CD4-positive, alpha-beta T cell treated with Interleukin-12 subunit alpha and Interleukin-12 subunit beta, for 1 hour (primary cell): ENCODE results near the gene HMG20B.
"Not testable (repeated sequence)": the region's sequence is repeated elsewhere in the genome, so short reads cannot be mapped to it uniquely, and the experiment has no call there.

Experiments used
- DNase-seq: peaks from one replicate; pipeline ENCODE4 v3.0.0-alpha.2; 2020

HMG20B gene

GRCh38 chr19:3572855-3573161, at the start of gene HMG20B:
Gene HMG20B (plus strand): TSS chr19:3572944. CDS start chr19:3573310, 366 bp downstream.
- DNase-seq: no peak

DNA sequence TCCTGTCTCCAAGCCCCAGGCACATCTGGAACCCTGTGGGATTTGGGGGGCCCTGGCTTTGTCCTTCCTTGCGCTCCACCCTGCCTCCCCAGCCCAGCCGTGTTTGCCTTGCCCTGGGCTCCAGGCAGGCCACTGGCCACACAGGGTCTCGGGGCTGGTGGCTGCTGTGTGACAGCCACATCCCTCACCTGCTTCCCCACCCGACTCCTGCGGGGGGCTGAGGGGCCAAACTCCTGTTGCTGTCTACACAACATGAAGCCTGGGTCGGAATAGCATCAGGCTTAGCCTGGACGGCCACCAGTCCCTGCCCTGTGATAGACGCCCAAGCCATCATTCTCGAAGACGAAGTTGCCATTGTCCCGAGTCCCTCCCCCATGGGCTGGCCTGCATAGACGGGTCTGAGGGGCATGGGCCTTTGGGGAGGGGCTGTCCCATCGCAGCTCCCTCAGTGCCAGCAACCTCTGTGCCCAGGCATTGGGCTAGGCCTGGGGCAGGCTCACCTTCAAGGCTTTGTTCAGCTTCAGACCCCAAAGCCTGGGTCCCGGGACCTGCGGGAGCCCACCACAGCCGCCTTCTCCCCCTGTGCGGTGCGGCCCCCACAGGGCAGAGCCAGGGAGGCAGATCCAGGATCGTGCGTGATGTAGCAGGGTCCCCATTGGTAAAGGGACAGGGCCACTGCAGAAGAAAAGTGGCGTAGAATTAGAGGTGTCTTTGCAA, 49.2 kb upstream of the HMG20B start:
- no peak for DNase-seq

DNA sequence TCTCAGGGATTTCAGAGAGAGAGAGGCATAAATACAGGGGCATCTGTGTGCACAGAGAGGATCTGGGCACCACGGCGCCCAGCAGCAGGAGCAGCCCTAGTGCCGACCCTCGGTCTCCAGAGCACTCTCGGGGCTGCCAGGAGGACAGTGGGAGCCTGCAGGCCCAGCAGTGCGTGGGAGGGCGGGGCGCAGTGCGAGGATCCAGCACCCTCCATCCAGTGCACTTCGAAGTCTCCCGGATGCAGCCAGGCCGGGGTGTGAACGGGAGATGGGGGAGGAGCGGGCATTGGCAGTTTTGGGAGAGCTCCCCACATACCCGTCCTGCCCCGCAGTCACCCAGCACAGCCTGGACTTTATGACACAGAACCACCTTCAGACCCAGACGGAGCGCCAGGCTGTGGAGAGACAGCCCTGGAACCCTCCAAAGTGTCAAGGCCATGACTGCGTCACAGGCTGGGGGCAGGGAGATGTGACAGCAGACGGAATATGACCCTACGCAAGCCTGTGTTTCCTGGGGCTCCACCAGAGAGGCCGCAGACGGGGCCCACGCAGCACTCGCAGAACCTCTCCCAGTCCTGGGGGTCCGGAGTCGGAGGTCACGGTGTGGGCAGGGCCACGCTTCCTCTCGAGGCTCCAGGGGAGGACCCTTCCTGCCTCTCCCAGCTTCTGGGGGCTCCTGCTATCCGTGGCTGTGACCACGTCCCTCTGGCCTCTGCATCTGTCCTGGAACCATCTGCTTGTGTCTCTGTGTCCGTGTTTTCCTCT, 48.5 kb upstream of the HMG20B start:
- no peak for DNase-seq

GRCh38 chr19:3524904-3525451, 47.8 kb upstream of the HMG20B start:
- no peak for DNase-seq

DNA sequence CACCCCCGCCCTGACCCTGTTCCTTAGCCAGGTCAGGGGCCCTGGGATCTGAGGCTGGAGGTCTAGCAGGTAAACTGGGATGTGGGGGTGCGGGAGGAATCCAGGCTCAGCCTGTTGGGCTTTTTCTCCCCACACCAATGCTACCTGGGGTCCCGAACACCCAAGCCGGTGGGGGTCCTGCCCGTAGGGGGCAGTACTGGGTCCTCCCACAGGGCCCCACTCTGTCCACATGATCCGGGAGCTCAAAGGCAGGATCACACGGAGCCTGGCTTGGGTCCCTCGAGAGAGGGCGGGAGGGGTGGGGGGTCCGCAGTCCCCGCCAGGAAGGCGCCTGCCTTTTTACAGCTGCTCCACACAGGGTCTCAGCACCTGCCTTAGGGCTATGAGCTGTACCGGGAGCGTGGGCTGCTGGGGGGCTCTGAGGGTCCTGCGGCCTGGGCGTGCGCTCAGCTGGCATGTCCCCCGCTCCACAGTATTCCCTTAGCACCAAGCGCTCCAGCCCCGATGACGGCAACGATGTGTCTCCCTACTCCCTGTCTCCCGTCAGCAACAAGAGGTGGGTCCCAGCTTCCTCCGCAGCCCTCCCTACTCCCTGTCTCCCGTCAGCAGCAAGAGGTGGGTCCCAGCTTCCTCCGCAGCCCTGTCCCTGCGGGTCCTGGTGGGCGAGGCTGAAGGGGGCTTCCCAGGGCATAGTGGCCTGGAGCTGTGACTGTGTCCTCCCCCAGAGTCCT, 46.1 kb upstream of the HMG20B start:
- no peak for DNase-seq

DNA sequence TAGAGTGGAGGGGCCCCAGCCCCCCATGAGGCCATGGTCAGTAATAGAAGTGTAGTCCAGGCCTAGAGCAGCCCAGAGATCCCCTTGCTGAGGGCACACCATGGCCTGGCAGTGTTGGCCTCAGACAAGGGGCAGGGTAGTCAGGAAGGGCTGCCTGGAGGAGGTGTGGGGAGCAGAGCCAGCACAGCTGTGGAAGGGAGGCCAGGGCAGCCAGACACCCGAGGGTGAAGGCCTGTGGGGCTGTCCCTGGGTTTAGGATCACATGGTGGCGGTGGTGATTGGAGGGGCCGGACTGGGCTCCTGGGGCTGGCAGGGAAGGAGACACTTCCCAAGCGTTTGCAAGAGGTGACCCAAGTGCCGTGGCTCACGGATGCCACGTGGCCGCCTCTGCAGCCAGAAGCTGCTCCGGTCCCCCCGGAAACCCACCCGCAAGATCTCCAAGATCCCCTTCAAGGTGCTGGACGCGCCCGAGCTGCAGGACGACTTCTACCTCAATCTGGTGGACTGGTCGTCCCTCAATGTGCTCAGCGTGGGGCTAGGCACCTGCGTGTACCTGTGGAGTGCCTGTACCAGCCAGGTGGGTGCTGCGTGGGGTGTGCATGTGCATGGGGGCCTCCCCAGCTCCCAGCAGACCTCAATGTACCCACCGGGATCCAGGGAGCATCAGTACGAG, 45.4 kb upstream of the HMG20B start:
- no peak for DNase-seq

DNA sequence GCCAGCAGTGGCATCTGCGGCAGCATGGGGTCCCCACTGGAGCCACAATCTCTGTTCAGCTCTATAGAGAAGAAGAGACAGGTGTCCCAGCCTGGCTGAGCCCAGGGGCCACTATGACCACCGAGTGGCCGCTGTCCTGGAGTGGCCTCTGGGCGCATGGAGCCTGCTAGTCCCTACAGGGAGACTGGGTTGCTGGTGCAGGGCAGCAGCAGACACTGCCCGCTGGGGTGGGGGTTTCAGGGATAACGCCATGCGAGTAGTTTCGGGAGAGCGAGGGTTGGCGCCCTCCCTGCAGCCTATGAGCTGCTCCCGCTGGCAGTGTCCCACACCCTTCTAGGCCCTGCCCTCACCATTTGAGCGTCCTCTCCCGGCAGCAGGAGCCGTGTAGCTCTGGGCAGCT, 44.7 kb upstream of the HMG20B start:
- no peak for DNase-seq

- DNase-seq: no peak
These were observed 44.1 kb upstream of the HMG20B start for GRCh38 chr19:3528539-3529211.

- not testable (repeated sequence) for DNase-seq
These were observed 43.4 kb upstream of the HMG20B start for GRCh38 chr19:3529299-3529698.

DNA sequence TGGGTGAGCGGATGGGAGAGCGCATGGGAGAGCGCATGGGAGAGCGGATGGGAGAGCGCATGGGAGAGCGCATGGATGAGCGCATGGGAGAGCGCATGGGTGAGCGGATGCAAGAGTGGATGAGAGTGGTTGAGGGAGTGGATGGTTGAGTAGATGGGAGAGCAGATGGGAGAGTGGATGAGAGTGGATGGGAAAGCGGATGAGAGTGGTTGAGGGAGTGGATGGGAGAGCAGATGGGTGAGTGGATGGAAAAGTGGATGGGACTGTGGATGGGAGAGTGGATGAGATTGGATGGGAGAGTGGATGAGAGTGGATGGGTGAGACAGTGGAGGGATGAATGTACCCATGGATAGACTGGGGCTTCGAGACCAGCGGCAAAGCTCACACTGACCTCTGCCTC, 42.4 kb upstream of the HMG20B start:
- no peak for DNase-seq

- no peak for DNase-seq
These were observed 41.0 kb upstream of the HMG20B start for GRCh38 chr19:3531716-3532115.

- DNase-seq: no peak
These were observed 40.5 kb upstream of the HMG20B start for GRCh38 chr19:3532154-3532786.

GRCh38 chr19:3533033-3533432, 39.7 kb upstream of the HMG20B start:
- DNase-seq: no peak

DNA sequence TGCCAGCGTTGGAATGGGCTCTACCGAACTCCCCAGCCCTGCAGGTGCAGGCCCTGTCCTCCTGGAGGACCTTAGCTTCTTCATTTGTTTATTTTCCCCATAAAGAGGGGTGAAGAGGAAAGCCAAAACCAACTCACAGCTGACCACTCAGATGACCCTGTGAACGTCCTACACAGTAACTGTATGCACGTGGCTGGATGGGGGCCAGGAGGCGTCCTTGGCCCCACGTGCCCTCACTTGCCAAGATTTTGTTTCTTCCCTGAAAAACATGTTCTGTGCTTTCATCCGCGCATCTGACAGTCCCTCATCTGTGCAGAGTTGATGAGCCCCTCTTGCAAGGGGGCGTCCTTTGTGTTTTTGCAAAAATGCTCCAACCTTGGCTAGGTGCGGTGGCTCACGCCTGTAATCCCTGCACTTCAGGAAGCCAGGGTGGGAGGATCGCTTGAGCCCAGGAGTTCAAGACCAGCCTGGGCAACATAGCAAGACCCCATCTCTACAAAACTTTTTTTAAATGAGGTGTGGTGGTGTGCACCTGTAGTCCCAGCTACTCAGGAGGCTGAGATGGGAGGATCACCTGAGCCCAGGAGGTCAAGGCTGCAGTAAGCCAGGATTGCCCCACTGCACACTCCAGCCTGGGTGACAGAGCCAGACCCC, 39.1 kb upstream of the HMG20B start:
- no peak for DNase-seq

DNA sequence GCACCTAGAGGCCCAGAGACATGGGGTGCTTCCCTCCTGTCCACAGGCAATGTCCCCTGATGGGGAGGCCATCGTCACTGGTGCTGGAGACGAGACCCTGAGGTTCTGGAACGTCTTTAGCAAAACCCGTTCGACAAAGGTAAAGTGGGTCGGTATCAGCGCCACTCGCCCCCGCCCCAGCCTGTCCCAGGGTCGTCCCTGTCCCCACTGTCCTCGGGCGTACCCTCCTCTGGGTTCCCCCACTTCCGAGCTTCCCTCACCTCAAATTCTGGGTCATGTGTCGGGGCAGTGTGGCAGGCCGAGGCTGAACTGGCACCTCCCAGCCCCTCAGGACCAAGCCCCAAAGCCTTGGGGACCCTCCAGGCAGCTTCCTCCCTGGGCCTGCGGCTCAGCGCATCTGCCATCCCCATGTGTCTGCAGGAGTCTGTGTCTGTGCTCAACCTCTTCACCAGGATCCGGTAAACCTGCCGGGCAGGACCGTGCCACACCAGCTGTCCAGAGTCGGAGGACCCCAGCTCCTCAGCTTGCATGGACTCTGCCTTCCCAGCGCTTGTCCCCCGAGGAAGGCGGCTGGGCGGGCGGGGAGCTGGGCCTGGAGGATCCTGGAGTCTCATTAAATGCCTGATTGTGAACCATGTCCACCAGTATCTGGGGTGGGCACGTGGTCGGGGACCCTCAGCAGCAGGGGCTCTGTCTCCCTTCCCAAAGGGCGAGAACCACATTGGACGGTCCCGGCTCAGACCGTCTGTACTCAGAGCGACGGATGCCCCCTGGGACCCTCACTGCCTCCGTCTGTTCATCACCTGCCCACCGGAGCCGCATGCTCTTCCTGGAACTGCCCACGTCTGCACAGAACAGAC, 38.1 kb upstream of the HMG20B start:
- DNase-seq: no peak

- no peak for DNase-seq
These were observed 37.6 kb upstream of the HMG20B start for GRCh38 chr19:3535235-3535535.

DNA sequence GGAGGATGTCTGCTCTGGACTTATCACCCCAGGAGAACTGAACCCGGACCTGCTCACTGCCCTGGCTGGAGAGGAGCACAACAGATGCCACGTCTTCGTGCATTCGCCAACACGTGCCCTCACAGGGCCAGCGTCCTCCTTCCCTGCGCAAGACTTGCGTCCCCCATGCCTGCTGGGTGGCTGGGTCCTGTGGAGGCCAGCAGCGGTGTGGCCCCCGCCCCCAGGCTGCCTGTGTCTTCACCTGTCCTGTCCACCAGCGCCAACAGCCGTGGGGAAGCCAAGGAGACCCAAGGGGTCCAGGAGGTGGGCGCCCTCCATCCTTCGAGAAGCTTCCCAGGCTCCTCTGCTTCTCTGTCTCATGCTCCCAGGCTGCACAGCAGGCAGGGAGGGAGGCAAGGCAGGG, 37.2 kb upstream of the HMG20B start:
- DNase-seq: no peak

DNA sequence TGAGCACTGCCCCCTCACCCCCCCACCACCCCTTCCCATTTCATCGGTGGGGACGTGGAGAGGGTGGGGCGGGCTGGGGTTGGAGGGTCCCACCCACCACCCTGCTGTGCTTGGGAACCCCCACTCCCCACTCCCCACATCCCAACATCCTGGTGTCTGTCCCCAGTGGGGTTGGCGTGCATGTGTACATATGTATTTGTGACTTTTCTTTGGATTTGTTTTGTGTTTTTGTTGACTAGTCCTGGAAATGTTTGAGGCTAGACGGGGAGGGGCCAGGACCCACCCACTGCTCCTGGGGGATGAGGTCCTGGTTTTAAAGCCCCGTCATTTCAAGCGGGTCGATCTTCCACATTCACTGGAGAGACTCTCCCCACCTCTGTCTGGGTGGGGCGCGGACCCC, 36.8 kb upstream of the HMG20B start:
- no peak for DNase-seq

GRCh38 chr19:3536429-3537100, 36.2 kb upstream of the HMG20B start:
- DNase-seq: no peak

DNA sequence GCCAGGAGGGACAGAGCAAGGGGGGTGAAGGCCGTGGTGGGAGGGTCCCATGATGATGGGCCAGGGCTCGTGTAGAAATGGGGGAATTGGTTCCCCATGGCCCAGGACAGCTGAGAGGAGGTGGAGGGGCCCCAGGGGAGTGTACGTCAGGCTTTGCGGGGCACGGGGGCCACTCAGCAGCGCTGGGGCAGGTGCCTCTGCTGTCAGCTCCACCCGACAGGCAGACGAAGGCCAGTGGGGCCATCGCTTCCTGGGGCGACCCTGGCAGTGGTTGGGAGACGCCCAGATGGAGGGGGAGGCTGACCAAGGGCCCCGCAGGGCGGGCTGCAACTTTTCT, 35.7 kb upstream of the HMG20B start:
- DNase-seq: no peak
